UCSD-AML1 (cell line): ENCODE data around the gene OR6B2.

Experiments used
- DNase-seq: peaks from one replicate; lab custom pipeline; 2025; ENCODE audit not compliant: unreplicated experiment; lab: John Stamatoyannopoulos, UW

OR6B2 gene

DNA sequence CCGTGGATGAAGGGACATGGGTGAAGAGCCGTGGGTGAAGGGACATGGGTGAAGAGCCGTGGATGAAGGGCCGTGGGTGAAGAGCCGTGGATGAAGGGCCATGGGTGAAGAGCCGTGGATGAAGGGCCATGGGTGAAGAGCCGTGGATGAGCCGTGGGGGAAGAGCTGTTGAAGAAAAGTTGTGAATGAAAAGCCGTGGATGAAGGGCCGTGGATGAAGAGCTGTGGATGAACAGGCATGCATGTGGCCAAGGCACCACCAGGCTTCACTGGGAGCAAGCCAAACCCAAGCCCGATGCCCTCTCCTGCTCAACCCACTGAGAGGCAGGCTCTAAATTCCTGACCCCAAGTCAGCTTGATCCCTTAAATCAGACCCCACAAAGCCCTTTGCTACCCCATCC lies 12.5 kb upstream of the OR6B2 start:
- DNase-seq, result no peak

DNA sequence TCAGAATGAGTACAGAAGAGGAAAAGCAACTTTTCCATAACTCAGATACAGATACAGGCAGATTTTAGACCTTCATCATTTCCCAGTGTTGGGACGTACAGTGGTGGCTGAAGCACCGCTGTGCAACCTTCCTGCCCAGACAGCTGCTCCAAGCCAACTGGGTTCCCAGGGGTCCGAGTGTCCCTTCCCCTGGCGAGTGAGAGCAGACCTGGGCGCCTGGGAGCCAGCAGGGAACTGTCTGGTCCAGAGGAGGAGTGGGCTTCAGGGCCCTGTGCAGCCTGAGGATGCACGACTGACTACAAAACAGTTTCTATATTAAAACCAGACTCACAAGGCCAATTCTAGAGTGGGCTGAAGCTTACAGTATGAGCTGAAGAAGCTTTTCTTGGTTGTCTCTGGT lies 11.1 kb upstream of the OR6B2 start:
- DNase-seq, result no peak

DNA sequence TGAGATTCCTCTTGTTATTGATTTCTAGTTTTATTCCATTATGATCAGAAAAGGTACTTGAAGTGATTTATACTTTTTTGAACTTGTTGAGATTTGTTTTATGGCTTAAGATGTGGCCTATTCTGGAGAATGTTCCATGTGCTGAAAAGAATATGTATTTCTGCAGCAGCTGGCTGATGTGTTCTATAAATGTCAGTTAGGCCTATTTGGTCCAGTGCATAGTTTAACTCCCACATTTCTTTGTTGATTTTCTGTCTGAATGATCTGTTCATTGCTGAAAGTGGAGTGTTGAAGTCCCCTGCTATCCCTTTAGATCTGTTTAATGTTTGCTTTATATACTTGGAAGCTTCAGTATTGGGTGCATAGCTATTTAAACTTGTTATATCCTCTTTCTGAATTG lies 7.1 kb upstream of the OR6B2 start:
- DNase-seq, result no peak

DNA sequence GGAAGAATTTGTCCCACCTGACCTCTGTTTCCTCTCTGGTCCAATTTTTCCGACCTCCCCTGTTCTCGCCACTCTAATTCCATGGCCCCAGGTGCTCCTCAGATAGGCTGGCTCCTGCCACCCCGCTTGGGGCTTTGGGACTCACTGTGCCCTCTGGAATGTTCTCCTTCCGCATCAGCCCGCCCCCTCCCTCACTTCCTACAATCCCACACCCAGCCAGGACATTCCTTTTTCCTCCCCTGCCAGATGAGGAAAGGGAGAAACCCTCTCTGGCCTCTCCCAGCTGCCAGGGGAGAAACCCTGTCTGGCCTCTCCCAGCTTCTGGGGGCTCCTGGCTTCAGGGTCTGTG lies 3.1 kb upstream of the OR6B2 start:
- no peak for DNase-seq

DNA sequence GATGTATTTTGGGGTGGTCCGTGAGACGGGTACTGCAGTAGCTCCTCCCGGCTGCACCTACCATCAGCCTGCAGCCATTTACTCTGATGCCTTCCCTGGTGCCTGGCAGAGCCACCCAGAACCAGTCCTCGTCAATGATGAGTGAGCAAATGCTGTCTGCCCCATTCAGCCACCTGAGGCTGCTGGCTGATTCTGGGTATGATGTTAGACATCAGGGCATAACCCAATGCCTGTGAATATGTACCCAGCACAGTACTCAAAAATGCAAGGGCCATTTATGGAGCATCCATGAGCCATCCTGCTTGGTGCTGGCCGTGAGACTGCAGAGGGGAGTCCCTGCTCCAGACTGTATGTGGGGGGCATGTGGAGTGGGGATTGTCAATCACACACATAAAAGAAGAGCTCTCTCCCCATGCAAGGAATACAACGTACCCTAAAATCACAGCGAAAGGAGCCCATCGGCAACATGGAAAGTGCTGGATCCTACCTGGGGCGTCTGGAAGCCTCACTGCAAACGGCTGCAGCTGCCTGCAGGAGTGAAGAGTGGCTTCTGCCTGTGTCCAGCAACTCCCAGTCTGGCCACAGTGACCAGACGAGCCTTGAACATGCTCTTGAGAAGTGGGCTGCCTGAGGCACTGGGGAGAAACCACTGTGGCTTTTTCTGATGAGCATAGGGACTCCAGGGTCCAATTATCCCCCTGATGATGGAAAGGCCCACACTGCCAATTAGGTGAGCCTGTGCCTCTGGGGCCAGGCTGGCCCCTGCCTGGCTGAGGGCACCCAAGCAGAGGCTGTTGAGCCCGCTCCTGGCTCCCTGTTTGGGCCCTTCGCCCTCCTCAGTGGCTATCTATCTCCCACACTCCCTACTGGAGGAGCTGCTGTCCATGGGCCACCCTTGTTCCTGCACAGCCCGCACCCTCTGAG lies 2.4 kb upstream of the OR6B2 start:
- no peak for DNase-seq

DNA sequence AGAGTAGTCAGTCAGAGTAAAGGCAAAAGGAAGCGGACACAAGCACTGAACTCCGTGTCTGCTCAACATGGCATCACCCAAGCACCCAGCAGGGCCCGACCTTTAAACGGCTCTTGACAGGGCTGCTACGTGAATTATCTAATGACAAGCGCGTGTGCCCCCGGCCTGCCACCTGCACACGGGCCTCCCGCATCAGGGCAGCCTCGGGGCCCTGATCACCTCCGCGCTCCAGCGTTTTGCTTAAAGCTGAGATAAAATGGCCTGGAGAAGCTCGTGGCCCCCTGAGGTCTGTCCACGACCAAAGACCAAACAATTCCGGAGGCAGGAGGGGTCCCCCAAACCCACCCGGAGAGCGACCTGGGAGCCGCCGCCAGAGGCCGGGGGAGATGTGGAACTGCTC lies 5.5 kb downstream of the OR6B2 start:
- peak; percentile 39 for DNase-seq

DNA sequence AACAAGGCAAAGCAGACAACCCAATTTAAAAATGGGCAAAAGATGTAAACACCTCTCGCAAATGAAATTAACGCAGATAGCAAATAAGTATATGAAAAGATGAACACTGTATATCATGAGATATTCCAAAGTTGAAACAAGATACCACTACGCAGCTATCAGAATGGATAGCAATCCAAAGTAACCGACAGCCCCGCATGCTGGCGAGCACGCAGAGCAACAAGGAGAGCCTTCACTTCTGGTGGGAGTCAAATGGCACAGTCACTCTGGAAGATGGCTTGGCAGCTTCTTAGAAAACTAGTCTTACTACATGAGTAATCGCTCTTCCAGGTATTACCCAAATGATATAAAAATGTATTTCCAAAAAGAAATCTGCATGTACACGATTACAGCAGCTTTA lies 6.4 kb downstream of the OR6B2 start:
- no peak for DNase-seq

DNA sequence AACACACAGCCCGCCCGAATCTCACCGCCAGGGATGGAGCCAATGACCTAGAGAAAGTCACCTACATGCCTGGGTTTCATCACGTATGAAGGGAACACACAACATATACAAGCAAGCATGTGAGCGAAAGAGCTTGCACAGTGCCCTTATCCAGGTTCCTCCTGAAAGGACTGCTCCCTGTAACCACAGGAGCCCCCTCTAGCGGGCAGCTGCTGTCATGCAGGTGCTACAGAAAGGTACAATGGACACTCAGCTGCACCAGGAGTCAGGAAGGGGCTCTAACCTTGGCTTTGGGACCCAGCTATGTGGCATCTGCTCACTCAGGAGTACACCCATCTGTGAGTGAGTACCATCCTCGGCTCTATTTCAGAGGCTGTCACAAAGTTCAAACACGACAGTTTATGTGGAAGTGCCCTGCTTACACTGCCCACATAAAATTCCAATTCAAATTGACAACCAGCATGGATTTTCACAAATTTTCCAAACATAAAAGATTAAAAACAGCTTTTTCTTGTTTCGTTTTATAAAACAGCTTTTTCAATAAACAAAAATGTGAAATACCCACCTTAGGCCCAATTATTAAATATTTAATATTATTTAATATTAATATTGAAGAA lies 8.6 kb downstream of the OR6B2 start:
- DNase-seq, result peak; percentile 67

DNA sequence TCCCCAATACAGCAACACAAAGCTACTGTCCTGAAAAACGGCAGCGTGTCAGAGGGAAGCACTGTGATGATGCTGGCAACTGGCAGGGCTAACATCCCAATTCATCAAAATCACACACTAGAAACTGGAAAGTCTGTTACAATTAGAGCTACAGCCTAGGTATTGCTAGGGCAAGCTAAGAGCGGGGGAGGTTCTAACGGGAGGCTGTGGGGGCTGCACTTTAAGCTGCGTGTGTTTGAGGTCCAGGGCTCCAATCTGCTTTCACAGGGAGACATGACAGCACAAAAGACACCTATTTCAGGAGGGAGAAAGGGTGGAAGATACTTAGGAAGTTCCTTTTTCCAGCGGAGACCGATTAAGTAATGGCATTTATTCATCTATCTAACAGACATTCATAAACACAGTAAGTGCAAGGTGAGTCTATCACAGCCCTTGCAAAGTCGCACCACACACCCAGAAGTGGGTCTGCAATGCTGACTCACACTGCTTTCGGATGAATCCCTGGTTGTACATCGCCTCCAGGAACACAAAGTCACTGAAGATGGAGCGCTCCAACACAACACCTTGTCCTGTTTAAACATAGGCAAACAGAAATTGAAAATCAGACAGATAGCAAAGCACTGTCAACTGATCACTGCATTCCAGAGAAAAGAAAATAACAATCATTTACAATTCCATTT lies 12.0 kb downstream of the OR6B2 start:
- no peak for DNase-seq

DNA sequence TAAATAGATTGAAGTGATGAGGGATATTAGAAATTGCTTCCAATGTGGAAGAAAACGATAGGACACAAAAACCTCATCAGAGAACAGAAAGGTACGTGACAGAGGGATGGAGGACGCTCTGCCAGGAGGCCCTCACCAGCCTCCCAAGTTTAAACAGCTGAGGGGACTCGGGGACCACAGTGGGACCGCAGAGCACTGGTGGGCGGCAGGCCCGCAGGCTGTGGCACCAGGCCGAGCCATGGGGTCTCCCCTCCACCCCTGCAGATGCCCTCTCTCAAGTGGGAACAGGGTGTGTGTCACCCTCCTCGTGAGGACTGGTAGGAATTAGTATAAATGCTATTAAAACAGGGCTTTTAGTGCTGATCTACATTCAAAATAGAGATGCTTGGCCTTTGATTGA lies 15.9 kb downstream of the OR6B2 start:
- no peak for DNase-seq

DNA sequence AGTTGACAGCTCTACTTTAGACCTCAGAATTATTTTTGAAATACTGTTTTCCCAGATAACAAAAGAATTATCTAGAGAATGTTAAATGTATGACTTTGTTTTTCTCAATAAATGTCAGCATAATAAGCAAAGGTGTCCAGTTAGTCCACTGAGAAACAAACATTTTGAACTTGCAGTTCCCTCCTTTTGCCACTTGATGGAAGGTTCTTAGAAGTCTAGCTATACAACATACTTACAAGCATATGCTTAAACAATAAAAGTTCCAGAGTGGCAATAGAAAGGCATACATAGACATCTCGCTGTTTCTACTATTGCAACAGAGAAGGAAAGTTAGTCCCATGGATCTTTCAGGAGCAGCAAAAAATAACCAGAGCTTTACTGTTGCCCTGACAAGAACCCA lies 16.9 kb downstream of the OR6B2 start:
- no peak for DNase-seq

DNA sequence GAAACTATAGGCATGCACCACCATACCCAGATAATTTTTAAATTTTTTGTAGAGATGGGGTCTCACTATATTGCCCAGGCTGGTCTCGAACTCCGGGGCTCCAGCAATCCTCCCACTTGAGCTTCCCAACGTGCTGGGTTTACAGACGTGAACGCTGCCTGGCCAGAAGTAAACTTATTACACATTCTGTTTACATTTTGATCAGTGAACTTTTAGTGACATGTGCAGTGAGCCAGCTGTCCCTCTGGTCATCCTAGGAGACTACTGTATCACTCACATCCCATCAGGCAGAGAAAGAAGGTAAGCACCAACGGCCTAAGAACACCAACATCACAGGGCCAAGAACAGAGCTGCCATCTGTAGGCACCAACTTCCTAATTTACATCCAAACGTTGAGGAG lies 27.2 kb downstream of the OR6B2 start:
- no peak for DNase-seq

DNA sequence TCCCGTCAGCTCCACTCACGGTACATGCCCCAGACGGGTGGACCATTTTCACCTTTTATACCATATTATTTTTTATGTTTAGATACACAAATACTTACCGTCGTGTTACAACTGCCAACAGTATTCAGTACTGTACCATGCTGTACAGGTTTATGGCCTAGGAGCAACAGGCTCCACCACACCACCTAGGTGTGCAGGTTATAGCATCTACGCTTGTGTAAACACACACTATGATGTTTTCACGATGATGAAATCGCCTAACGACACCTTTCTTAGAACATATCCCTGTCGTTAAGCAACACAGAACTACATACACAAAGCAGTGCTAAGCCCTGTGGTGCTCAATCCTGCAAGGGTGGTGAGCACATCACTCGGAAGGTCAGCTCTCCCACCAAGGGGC lies 29.6 kb downstream of the OR6B2 start:
- no peak for DNase-seq

DNA sequence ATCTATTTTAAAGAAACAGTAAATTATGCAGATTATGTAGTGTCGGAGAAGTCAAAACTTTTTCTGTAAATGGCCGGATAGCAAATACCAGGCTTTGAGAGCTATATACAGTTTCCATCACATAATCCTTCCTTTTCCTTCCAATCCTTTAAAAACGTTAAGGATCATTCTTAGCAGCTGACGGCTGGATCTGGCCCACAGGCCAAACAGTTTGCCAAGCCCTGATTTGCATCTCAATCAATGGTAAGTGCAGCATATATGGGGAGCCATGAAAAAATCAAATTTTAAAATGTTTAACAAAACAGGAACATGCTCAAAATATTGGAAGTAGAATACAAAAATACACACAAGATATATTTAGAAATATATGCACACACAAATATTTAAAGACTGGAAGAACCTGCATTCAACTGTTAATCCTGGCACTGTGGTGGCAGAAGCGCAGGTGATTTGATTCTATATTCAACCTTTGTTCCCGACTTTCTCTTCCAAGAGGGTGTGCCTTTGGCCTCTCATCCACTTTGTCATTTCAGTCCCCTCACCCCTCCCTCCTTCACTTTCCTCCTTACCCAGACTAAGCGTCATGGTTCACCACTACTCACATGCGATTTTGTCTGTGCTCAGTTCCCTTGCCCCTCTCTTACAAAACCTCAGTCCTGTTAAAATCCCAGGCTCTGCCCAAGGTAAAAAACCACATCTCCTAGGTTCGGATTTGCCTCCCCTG lies 32.4 kb downstream of the OR6B2 start:
- no peak for DNase-seq

DNA sequence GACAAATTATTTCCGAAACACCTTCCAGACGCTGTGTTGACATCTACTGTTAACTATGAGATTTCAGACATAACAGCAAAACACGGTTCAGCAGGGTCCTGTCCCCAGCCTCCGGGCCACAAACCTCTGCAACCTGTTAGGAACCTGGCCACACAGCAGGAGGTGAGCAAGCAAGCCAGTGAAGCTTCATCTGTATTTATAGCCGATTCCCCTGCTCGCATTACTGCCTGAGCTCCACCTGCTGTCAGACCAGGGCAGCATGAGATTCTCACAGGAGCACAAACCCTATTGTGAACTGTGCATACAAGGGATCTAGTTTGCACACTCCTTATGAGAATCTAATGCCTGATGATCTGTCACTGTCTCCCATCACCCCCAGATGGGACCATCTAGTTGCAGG lies 36.1 kb downstream of the OR6B2 start:
- no peak for DNase-seq

DNA sequence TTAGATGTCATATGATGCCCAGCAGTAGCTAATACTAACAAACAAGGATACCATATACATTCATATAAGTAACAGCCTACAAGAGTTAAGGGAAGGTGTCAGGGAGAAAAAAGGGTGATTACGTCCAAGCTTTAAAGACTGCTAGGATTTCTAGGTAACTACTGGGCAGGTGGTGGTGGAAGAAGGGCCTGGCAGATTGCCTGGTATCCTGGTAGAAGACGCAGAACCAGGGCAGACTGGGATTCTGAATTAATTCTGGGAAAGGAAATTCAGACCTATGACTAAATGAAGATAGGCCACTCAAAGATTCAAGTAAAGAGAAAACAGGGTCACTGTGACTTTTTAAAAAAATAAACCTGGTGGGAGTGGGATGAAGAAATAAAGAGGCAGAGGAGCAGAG lies 36.9 kb downstream of the OR6B2 start:
- DNase-seq, result no peak

DNA sequence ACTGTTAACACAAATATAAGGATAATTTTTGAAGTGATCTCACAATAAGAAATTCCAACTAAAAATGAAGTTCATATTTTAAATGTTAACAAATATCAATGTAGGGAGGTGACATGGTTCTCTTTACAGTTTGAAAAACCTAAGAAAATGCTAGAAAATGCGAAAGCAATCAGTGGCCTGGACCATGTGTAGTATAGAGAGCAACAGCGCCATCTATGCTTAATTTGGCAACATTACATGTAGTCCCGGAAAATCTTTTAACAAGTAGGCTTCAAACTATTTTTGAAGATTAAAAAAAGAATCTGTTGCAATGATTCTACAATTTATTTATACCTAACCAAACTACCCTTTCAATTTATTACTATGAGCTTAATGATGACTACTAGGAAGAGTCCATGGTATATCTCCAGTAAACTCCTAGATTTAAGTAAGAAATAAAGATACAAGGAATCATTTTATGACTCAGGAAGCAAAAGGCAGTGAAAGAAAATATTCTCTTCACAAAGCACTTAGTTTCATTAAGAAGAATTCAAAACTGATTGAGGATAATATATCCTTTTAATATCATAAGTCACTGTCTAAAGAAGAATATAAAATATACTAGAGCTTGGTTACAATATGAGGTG lies 38.4 kb downstream of the OR6B2 start:
- DNase-seq, result no peak

DNA sequence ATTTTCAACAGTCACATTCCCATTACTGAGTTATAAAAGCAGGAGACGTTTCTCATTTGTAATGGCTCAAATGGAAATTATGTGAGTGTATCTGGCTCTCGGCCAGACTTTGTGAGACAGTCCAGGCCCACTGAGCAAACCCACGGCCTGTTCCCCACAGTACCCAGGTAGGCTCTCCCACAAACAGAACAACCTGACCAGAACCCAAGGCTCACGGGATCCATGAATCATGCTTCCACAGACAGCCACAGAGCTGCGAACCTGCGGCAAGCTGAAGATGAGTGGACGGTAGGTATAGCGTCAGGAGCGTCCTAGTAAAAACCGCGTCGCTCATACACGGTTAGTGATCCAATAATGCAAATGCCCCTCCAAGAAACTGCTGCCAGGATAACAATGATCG lies 39.3 kb downstream of the OR6B2 start:
- no peak for DNase-seq

DNA sequence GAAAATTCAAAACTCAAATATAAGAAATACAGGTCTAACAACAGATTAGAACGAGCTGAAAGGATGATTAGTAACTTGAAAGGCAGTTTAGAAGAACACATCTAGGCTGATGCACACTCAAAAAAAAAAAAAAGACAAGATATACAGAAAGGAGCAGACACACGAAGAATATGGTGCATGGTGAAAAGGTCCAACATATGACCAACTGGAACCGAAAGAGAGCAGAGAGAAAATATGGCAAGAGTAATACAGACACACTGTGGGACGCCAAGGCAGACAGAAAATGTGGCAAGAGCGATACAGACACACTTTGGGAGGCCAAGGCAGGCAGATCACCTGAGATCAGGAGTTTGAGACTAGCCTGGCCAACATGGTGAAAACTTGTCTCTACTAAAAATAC lies 44.9 kb downstream of the OR6B2 start:
- DNase-seq, result no peak

DNA sequence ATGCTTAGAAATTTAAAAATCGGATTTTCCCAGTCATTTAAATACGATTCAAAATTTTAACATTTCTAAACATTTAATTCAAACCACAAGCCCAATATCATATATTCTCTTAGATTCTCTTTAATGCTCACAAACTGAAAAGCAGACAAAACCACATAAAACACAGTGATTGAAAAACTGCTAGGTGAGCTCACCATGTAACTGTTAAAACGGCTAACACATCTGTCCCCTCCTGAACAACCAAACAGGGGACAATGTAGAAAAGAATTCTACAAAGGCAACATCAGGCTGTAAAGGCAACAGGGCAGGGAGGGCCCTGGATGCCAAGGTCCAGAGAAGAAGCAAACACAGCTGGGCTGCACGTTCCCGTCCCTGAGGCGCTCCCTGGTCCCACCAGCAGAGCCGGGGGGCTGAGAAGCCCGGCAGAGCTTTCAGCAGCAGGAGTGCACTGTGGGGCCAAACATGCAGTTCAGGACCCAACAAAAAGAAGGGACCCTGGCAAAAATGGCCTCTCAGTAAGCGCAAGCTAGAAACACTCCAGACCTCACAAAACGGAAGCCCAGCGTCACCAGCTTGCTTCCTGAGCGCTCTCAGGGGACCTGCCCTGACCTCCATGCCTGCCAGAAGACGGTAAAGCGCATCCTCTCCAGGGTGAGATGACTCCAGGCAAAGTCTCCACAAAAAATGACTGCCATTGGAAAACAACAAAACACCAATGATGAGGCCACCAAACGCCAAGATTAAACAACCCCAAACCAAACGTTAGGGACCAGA lies 45.6 kb downstream of the OR6B2 start:
- DNase-seq, result no peak
